HepG2 (cell line): ENCODE results near the gene ACAP3. TPM values are rescaled to one million over a fixed set of nuclear protein-coding genes. Genes with fewer than 3 reads are reported as not detected.
A peak's percentile ranks its signal among the peaks of the same experiment; 100 is the strongest.

Source experiments
- ATF1 ChIP-seq: IDR thresholded peaks from 2 replicates; pipeline ENCODE4 v1.6.1; 2016; ENCODE audit warnings: mild to moderate bottlenecking, control low read depth
- BRD4 ChIP-seq: sonication (generic); formaldehyde crosslinking; IDR thresholded peaks from 2 replicates; pipeline ENCODE4 v1.4.0; 2020; ENCODE audit warnings: missing genetic modification reagents
- CEBPG ChIP-seq: IDR thresholded peaks from 2 replicates; pipeline ENCODE4 v1.6.1; 2016
- EP300 ChIP-seq, 3 experiments: sonication (generic) in 1 of 3; formaldehyde crosslinking in 1 of 3; IDR thresholded peaks; 2 replicates each; pipeline versions ENCODE4 v1.5.1 to v1.6.1; 2011 to 2020; ENCODE audit warnings: low read depth in 2 of 3, low read length in 2 of 3, borderline replicate concordance in 1 of 3, improper control_type of control experiment in 1 of 3, mild to moderate bottlenecking in 1 of 3, missing genetic modification reagents in 1 of 3, moderate library complexity in 1 of 3
- HDAC2 ChIP-seq: sonication (generic); formaldehyde crosslinking; IDR thresholded peaks from 2 replicates; pipeline ENCODE4 v1.4.0; 2020; ENCODE audit warnings: missing genetic modification reagents
- JUNB ChIP-seq: sonication (generic); formaldehyde crosslinking; IDR thresholded peaks from 2 replicates; pipeline ENCODE4 v1.8.0; 2022; ENCODE audit warnings: missing genetic modification reagents, mild to moderate bottlenecking, borderline replicate concordance
- KDM5B ChIP-seq: sonication (generic); formaldehyde crosslinking; IDR thresholded peaks from 2 replicates; pipeline ENCODE4 v1.4.0; 2020; ENCODE audit warnings: missing genetic modification reagents, mild to moderate bottlenecking, borderline replicate concordance
- MAFF ChIP-seq: IDR thresholded peaks from 2 replicates; pipeline ENCODE4 v1.6.1; 2011; ENCODE audit warnings: low read depth, low read length, improper control_type of control experiment
- NFKB2 ChIP-seq: sonication (generic); formaldehyde crosslinking; IDR thresholded peaks from 2 replicates; pipeline ENCODE4 v1.4.0; 2020; ENCODE audit warnings: missing genetic modification reagents, borderline replicate concordance
- NKX3-1 ChIP-seq: sonication (generic); formaldehyde crosslinking; IDR thresholded peaks from 2 replicates; pipeline ENCODE4 v1.5.0; 2020; ENCODE audit warnings: missing genetic modification reagents
- PAWR ChIP-seq: sonication (generic); formaldehyde crosslinking; IDR thresholded peaks from 2 replicates; pipeline ENCODE4 v1.4.0; 2020; ENCODE audit warnings: missing genetic modification reagents, mild to moderate bottlenecking, borderline replicate concordance
- RNF2 ChIP-seq: fragments of 450-650 bp; conservative IDR thresholded peaks from 2 replicates; pipeline ENCODE4 v1.6.1; 2016; ENCODE audit warnings: low read depth
- TBX2 ChIP-seq: sonication (generic); formaldehyde crosslinking; IDR thresholded peaks from 2 replicates; pipeline ENCODE4 v1.5.0; 2020; ENCODE audit warnings: missing genetic modification reagents, mild to moderate bottlenecking, borderline replicate concordance
- ZFP36L1 ChIP-seq: sonication (generic); formaldehyde crosslinking; IDR thresholded peaks from 2 replicates; pipeline ENCODE4 v1.8.0; 2022; ENCODE audit warnings: mild to moderate bottlenecking, missing genetic modification reagents, moderate library complexity
- ZFP36L2 ChIP-seq: sonication (generic); formaldehyde crosslinking; IDR thresholded peaks from 2 replicates; pipeline ENCODE4 v1.4.0; 2020; ENCODE audit warnings: missing genetic modification reagents
- ZNF264 ChIP-seq: sonication (generic); formaldehyde crosslinking; IDR thresholded peaks from 2 replicates; pipeline ENCODE4 v1.4.0; 2020; ENCODE audit warnings: missing genetic modification reagents
- ZNF460 ChIP-seq: sonication (generic); formaldehyde crosslinking; IDR thresholded peaks from 2 replicates; pipeline ENCODE4 v1.5.1; 2020; ENCODE audit warnings: missing genetic modification reagents, mild to moderate bottlenecking, borderline replicate concordance
- ZNF558 ChIP-seq: sonication (generic); formaldehyde crosslinking; IDR thresholded peaks from 2 replicates; pipeline ENCODE4 v1.9.0; 2022; ENCODE audit warnings: mild to moderate bottlenecking, missing genetic modification reagents, borderline replicate concordance
- ZNF619 ChIP-seq: sonication (generic); formaldehyde crosslinking; IDR thresholded peaks from 2 replicates; pipeline ENCODE4 v1.4.0; 2020; ENCODE audit warnings: mild to moderate bottlenecking, missing genetic modification reagents
- polyA plus RNA-seq, 8 experiments: library from polyadenylated mRNA; depleted of rRNA in 3 of 8; stranded (reverse) in 7 of 8; unstranded in 1 of 8; fragments of >200 nt; fragmentation: Illumina TruSeq in 4 of 8; extraction: Trizol in 4 of 8; gene quantifications; 2 replicates each; pipeline versions ENCODE4 v1.2.1 to v1.2.3, GENCODE V29; 2011 to 2016; ENCODE audit warnings: low read depth in 4 of 8, missing spikeins in 1 of 8, mixed read lengths in 1 of 8; ENCODE audit not compliant: insufficient read depth in 1 of 8
- total RNA-seq, 5 experiments: library from RNA; depleted of rRNA; stranded (reverse); fragments of >200 nt; fragmentation: Illumina TruSeq; extraction: Trizol; gene quantifications; 2 replicates each; pipeline ENCODE4 v1.2.3, GENCODE V29; 2016; ENCODE audit warnings: low read depth in 1 of 5
- TF ChIP-seq, protein P1 (sequence below): sonication (generic); formaldehyde crosslinking; IDR thresholded peaks from 2 replicates; pipeline ENCODE4 v1.4.0; 2020; ENCODE audit warnings: missing genetic modification reagents
- TF ChIP-seq, protein P2 (sequence below), 2 experiments: sonication (generic) in 1 of 2; formaldehyde crosslinking in 1 of 2; IDR thresholded peaks; 2 replicates each; pipeline versions ENCODE4 v1.4.0 to v1.6.1; 2016 to 2020; ENCODE audit warnings: borderline replicate concordance in 1 of 2, low read depth in 1 of 2, mild to moderate bottlenecking in 1 of 2, missing genetic modification reagents in 1 of 2
- TF ChIP-seq, protein P3 (sequence below): sonication (generic); formaldehyde crosslinking; IDR thresholded peaks from 2 replicates; pipeline ENCODE4 v1.5.0; 2020; ENCODE audit warnings: mild to moderate bottlenecking, missing genetic modification reagents

Gene ACAP3
- total and polyA plus RNA-seq, 2 of the 13 experiments (the other 11 are each of a cell fraction or from before 2014, with no cell fraction given), result 29.4 to 50.8 TPM

DNA sequence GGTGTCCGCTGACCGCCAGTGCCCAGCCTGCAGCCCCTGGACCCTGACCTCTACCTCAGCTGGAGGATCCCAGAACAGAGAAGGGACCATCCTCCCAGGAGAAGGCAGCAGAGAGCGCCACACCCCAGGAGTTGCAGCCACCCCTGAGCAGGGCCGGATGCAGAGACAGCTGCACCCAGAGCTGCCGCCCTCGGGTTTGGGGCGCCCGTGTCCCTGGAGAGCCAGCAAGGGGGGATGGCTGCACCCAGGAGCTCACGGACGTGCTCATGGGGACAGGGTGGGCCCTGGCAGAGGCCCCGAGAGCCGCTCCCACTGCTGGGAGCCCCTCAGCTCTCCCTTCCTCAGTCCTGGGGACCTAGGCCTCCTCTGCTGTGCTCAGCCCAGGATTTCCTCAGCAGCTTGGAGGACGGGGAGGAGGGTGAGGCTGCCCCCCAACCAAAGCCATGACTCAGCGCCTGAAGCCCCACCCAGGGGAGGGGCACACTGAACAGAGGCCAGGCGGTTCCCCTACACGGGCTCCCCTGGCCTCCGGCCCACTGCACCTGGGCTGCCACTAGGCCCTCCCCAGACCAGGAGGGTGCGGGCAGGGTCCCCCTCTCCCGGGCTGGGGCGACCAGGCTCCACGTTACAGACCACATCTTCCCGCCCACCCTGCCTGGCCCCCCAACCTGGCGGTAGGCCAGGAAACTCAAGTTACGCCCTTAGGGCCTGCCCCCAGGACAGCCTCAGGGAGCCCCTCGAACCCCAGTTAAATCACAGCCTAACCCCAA lies 2.2 kb downstream of the ACAP3 start (continued):
- TF ChIP-seq ATF1 (CRISPR knock-in tag), result no peak
- TF ChIP-seq, protein P1, sequence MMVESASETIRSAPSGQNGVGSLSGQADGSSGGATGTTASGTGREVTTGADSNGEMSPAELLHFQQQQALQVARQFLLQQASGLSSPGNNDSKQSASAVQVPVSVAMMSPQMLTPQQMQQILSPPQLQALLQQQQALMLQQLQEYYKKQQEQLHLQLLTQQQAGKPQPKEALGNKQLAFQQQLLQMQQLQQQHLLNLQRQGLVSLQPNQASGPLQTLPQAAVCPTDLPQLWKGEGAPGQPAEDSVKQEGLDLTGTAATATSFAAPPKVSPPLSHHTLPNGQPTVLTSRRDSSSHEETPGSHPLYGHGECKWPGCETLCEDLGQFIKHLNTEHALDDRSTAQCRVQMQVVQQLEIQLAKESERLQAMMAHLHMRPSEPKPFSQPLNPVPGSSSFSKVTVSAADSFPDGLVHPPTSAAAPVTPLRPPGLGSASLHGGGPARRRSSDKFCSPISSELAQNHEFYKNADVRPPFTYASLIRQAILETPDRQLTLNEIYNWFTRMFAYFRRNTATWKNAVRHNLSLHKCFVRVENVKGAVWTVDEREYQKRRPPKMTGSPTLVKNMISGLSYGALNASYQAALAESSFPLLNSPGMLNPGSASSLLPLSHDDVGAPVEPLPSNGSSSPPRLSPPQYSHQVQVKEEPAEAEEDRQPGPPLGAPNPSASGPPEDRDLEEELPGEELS (CRISPR knock-in tag), result no peak
- TF ChIP-seq, protein P2, sequence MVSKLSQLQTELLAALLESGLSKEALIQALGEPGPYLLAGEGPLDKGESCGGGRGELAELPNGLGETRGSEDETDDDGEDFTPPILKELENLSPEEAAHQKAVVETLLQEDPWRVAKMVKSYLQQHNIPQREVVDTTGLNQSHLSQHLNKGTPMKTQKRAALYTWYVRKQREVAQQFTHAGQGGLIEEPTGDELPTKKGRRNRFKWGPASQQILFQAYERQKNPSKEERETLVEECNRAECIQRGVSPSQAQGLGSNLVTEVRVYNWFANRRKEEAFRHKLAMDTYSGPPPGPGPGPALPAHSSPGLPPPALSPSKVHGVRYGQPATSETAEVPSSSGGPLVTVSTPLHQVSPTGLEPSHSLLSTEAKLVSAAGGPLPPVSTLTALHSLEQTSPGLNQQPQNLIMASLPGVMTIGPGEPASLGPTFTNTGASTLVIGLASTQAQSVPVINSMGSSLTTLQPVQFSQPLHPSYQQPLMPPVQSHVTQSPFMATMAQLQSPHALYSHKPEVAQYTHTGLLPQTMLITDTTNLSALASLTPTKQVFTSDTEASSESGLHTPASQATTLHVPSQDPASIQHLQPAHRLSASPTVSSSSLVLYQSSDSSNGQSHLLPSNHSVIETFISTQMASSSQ (IDR thresholded peaks at IDR 0.05; ENCODE audit: low read depth), result no peak
- TF ChIP-seq, protein P2 (CRISPR knock-in tag; IDR thresholded peaks at IDR 0.05; ENCODE audit: borderline replicate concordance), result peak; percentile 28; the same call in 1 of the 2 replicates
- no peak for TF ChIP-seq ZFP36L1
- no peak for TF ChIP-seq PAWR
- TF ChIP-seq ZNF460, result no peak
- TF ChIP-seq ZFP36L2, result no peak
- peak; percentile 13; the same call in 1 of the 2 replicates for TF ChIP-seq MAFF
- no peak for TF ChIP-seq RNF2
- TF ChIP-seq CEBPG (CRISPR knock-in tag), result no peak
- TF ChIP-seq, protein P3, sequence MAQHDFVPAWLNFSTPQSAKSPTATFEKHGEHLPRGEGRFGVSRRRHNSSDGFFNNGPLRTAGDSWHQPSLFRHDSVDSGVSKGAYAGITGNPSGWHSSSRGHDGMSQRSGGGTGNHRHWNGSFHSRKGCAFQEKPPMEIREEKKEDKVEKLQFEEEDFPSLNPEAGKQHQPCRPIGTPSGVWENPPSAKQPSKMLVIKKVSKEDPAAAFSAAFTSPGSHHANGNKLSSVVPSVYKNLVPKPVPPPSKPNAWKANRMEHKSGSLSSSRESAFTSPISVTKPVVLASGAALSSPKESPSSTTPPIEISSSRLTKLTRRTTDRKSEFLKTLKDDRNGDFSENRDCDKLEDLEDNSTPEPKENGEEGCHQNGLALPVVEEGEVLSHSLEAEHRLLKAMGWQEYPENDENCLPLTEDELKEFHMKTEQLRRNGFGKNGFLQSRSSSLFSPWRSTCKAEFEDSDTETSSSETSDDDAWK (CRISPR knock-in tag), result no peak
- TF ChIP-seq EP300 (IDR thresholded peaks at IDR 0.05; ENCODE audit: low read depth in 2 of 2, low read length in 2 of 2), result peak in 1 of 2 experiments; percentile 20; a peak in 1 of 4 replicates
- no peak for TF ChIP-seq EP300 (CRISPR knock-in tag; IDR thresholded peaks at IDR 0.05; ENCODE audit: borderline replicate concordance)
- TF ChIP-seq BRD4 (CRISPR knock-in tag), result peak; percentile 23; the same call in 1 of the 2 replicates
- TF ChIP-seq ZNF619, result no peak
- 0 out of 2 replicates have a peak, but pooled peaks have one; percentile 17 for TF ChIP-seq KDM5B (CRISPR knock-in tag)
- TF ChIP-seq HDAC2, result peak; percentile 18
- TF ChIP-seq NFKB2 (CRISPR knock-in tag), result peak; percentile 78; the same call in 1 of the 2 replicates
- peak; percentile 56; the same call in 1 of the 2 replicates for TF ChIP-seq ZNF264 (CRISPR knock-in tag)
- TF ChIP-seq JUNB (CRISPR knock-in tag), result no peak
- TF ChIP-seq TBX2 (CRISPR knock-in tag), result peak; percentile 48; the same call in 1 of the 2 replicates
- 0 out of 2 replicates have a peak, but pooled peaks have one; percentile 23 for TF ChIP-seq NKX3-1 (CRISPR knock-in tag)
- 0 out of 2 replicates have a peak, but pooled peaks have one; percentile 48 for TF ChIP-seq ZNF558 (CRISPR knock-in tag)
